B cell (primary cell): ENCODE data around the gene HERC4.

ENCODE experiments used
- CTCF ChIP-seq: fragments of 200-600 bp; IDR thresholded peaks from one replicate; pipeline ENCODE4 v1.8.0; 2022; ENCODE audit warnings: antibody characterized with exemption, mild to moderate bottlenecking
- EZH2 ChIP-seq: IDR thresholded peaks from 2 replicates; pipeline ENCODE4 v1.6.1; 2012; ENCODE audit warnings: borderline replicate concordance, low read depth, mild to moderate bottlenecking, moderate library complexity, low read length; ENCODE audit not compliant: insufficient read depth, poor library complexity, severe bottlenecking

GRCh38 chr10:68053553-68053952 is 21.5 kb downstream of the HERC4 start:
- TF ChIP-seq CTCF (no peak), EZH2 (no peak)
